Right forelimb (tissue), 1 donor: ENCODE results near the gene FCSK.

ENCODE experiments used
- DNase-seq: peaks from one replicate; pipeline ENCODE4 v3.0.0-alpha.2; 2018

Gene FCSK

GRCh38 chr16:70526403-70526802 is 72.0 kb downstream of the FCSK start:
- no peak for DNase-seq

- no peak for DNase-seq
Observed at GRCh38 chr16:70527315-70527996, 73.1 kb downstream of the FCSK start.

GRCh38 chr16:70529051-70529777 is 74.8 kb downstream of the FCSK start:
- DNase-seq: no peak
